Transverse colon (tissue), 4 donors: ENCODE data around the gene HMG20A. TPM values are rescaled to one million over a fixed set of nuclear protein-coding genes. Genes with fewer than 3 reads are reported as not detected.

ENCODE experiments used
- DNase-seq: peaks from one replicate; pipeline ENCODE4 v3.0.0-alpha.2; 2019
- H3K27ac ChIP-seq, 4 donors: fragments of 200-600 bp; sonication (generic); 2 replicates each; pipeline ENCODE4 v1.5.1; 2016 to 2018; ENCODE audit warnings: inconsistent platforms in 4 of 4
- H3K27me3 ChIP-seq: fragments of 200-600 bp; sonication (generic); 2 replicates; pipeline ENCODE4 v1.5.1; 2017; ENCODE audit warnings: inconsistent platforms
- H3K36me3 ChIP-seq, 4 donors: fragments of 200-600 bp; sonication (generic); 2 replicates each; pipeline ENCODE4 v1.5.1; 2017 to 2019; ENCODE audit warnings: inconsistent platforms in 4 of 4
- H3K4me1 ChIP-seq, 4 donors: fragments of 200-600 bp; sonication (generic); 2 replicates each; pipeline ENCODE4 v1.5.1; 2017 to 2020; ENCODE audit warnings: inconsistent platforms in 4 of 4
- H3K4me3 ChIP-seq, 4 donors: fragments of 200-600 bp; sonication (generic); 1 replicate in 1 of 4; 2 replicates in 3 of 4; pipeline versions ENCODE4 v1.5.1 to v1.6.1; 2017 to 2019; ENCODE audit warnings: inconsistent platforms in 4 of 4
- H3K9me3 ChIP-seq, 2 donors: fragments of 200-600 bp; sonication (generic); 2 replicates each; pipeline ENCODE4 v1.5.1; 2017 to 2019; ENCODE audit warnings: inconsistent platforms in 2 of 2
- EP300 ChIP-seq: sonication (generic); formaldehyde crosslinking; IDR thresholded peaks from one replicate; pipeline ENCODE4 v1.6.1; 2017; ENCODE audit warnings: antibody characterized with exemption, low read depth
- POLR2A ChIP-seq: fragments of 450-650 bp; IDR thresholded peaks from one replicate; pipeline ENCODE4 v1.6.1; 2016; ENCODE audit warnings: antibody characterized with exemption, mild to moderate bottlenecking, moderate library complexity
- POLR2AphosphoS5 ChIP-seq, 3 donors: sonication (generic); formaldehyde crosslinking; IDR thresholded peaks; one replicate each; pipeline ENCODE4 v1.6.1; 2016; ENCODE audit warnings: antibody characterized with exemption in 3 of 3
- WGBS, 2 donors: methylation state at CpG; one replicate each; pipeline ENCODE4 v1.1.5; 2018; ENCODE audit warnings: low coverage in 1 of 2; 5-methylcytosine and 5-hydroxymethylcytosine counted together
- in situ Hi-C, 4 donors: fragments of 200-750 bp; cut with MboI; loops; one replicate each; pipeline versions ENCODE4 v1.15.0 to v1.15.1; 2017; ENCODE audit warnings: low sequenced_read_pairs in 3 of 4, low pct_ligation_motif_present in 1 of 4, low pct_unique_long_range_greater_than_20kb in 1 of 4
- intact Hi-C: fragments of 100-400 bp; cut with DNase I; formaldehyde crosslinking; loops from one replicate; pipeline ENCODE4 v1.15.1; 2023; ENCODE audit warnings: low total_unique reads
- total RNA-seq, 4 donors: library from RNA; depleted of rRNA; stranded (reverse); fragments of >200 nt; gene quantifications; one replicate each; pipeline ENCODE4 v1.1.0, GENCODE V29; 2016
- TF ChIP-seq, protein P1 (sequence below), 5 experiments: fragments of 200-600 bp in 3 of 5; fragments of 450-650 bp in 2 of 5; sonication (generic) in 3 of 5; IDR thresholded peaks; 1 replicate in 2 of 5; 2 replicates in 3 of 5; pipeline ENCODE4 v1.5.1; 2016 to 2017; ENCODE audit warnings: antibody characterized with exemption in 5 of 5, inconsistent platforms in 3 of 5, mild to moderate bottlenecking in 2 of 5, moderate library complexity in 1 of 5

HMG20A gene
- total RNA-seq, 4 donors from 2014 or later: 27.5 to 51.1 (median 37.0) TPM

DNA sequence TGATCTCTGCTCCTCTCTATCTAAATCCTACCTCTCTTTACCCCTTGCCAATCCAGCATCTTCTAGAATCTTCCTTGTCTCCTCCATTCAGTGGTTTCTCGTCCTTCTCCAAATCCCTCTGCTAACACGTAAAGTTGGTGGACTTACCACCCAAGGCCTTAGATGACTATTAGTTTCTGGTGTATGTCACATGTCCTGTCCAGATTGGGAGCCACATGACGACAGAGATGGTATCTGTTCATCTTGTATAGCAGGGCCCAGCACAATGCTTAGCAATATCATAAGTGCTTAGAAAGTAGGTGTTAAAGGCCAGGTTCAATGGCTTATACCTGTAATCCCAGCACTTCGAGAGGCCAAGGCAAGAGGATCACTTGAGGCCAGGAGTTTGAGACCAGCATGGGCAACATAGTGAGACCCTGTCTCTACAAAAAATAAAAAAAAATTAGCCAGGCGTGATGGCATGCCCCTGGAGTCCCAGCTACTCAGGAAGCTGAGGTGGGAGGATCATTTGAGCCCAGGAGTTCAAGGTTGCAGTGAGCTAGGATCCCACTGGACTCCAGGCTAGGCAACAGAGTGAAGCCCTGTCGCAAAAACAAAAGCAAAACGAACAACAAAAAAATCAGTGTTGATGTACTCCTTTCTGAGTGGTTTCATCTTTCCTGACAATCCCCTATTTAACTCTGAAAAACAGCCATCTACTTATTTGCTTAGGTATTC, 81.8 kb downstream of the HMG20A start:
- in situ Hi-C loops: no loop called here
- H3K4me3 ChIP-seq: no peak overlapping the region
- H3K4me1 ChIP-seq: peaks cover 10 to 26% (median 19%) of the 10 kb centered on the region in 4 donors
- H3K36me3 ChIP-seq: no peaks in the 10 kb centered on the region
- H3K9me3 ChIP-seq: no peaks in the 10 kb centered on the region
- WGBS, 2 donors: 93 to 95% methylated on average over 5 to 7 of the region's 7 CpGs
- TF ChIP-seq, protein P1, sequence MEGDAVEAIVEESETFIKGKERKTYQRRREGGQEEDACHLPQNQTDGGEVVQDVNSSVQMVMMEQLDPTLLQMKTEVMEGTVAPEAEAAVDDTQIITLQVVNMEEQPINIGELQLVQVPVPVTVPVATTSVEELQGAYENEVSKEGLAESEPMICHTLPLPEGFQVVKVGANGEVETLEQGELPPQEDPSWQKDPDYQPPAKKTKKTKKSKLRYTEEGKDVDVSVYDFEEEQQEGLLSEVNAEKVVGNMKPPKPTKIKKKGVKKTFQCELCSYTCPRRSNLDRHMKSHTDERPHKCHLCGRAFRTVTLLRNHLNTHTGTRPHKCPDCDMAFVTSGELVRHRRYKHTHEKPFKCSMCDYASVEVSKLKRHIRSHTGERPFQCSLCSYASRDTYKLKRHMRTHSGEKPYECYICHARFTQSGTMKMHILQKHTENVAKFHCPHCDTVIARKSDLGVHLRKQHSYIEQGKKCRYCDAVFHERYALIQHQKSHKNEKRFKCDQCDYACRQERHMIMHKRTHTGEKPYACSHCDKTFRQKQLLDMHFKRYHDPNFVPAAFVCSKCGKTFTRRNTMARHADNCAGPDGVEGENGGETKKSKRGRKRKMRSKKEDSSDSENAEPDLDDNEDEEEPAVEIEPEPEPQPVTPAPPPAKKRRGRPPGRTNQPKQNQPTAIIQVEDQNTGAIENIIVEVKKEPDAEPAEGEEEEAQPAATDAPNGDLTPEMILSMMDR (IDR thresholded peaks at IDR 0.05): no peak
- TF ChIP-seq EP300 (no peak), POLR2A (no peak), POLR2AphosphoS5 (IDR thresholded peaks at IDR 0.05) (no peak)
- intact Hi-C loops: loop anchor here (10.0 kb wide), 1 partner anchor 318 kb away; no protein-coding TSS in a partner anchor
- no peaks in the 10 kb centered on the region for H3K27me3 ChIP-seq
- no peak for DNase-seq
- no peak overlapping the region for H3K27ac ChIP-seq

DNA sequence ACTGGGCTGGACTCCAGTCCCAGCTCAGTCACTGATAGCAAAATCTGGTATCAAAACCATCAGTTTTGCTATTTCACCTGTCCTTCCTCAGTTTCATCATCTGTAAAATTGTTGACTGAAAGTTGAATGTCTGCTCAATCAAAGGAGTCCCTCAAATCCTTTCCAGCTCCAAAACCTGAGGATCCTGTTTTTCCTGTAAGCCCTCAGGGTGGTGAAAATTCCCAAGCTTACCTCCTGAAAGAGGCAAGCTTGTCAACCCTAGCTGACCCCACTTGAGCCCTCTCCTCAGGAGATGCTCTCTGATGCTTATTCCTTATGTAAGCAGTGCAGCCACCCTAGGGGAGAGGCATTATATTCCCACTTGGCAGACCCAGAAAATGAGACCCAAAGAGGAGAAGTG, 82.6 kb downstream of the HMG20A start:
- H3K4me1 ChIP-seq: peaks cover 6 to 27% (median 24%) of the 10 kb centered on the region in 4 donors
- in situ Hi-C loops: no loop called here
- TF ChIP-seq EP300 (no peak), POLR2AphosphoS5 (IDR thresholded peaks at IDR 0.05) (no peak), POLR2A (no peak)
- TF ChIP-seq, protein P1 (IDR thresholded peaks at IDR 0.05): no peak
- no peaks in the 10 kb centered on the region for H3K9me3 ChIP-seq
- no peak overlapping the region for H3K27ac ChIP-seq
- no peaks in the 10 kb centered on the region for H3K36me3 ChIP-seq
- H3K27me3 ChIP-seq: no peaks in the 10 kb centered on the region
- intact Hi-C loops: loop anchor here (10.0 kb wide), 1 partner anchor 318 kb away; no protein-coding TSS in a partner anchor
- H3K4me3 ChIP-seq: no peak overlapping the region
- DNase-seq: no peak

DNA sequence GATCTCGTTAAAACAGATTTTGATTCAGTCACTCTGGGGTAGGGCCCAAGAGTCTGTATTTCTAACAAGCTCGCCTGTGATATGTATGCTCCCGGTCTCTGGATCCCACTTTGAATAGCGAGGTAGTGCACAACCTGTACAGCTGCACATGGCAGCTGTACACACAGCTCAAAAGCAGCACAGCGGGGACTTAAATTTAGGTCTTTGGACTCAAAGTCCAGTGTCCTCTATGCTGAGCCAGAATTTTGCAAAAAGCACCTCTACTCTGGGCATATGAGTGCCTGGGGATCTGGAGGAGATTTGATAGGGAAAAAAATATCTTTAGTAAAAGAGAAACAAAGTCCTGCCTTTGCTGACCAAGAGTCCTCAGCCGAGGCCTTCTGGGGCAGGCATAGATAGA, 83.1 kb downstream of the HMG20A start:
- Histone ChIP-seq H3K36me3 (no peaks in the 10 kb centered on the region), H3K9me3 (no peaks in the 10 kb centered on the region), H3K27ac (no peak overlapping the region), H3K4me1 (peaks cover 4 to 30% (median 28%) of the 10 kb centered on the region in 4 donors), H3K4me3 (no peak overlapping the region), H3K27me3 (no peaks in the 10 kb centered on the region)
- in situ Hi-C loops: no loop called here
- TF ChIP-seq, protein P1 (IDR thresholded peaks at IDR 0.05): no peak
- TF ChIP-seq POLR2A (no peak), EP300 (no peak), POLR2AphosphoS5 (IDR thresholded peaks at IDR 0.05) (no peak)
- DNase-seq: no peak
- intact Hi-C loops: loop anchor here (10.0 kb wide), 1 partner anchor 319 kb away; no protein-coding TSS in a partner anchor
- 93% methylated on average over 6 of the region's 6 CpGs; no CpG with 5 or more reads in 1 of the 2 donors for WGBS, 2 donors

DNA sequence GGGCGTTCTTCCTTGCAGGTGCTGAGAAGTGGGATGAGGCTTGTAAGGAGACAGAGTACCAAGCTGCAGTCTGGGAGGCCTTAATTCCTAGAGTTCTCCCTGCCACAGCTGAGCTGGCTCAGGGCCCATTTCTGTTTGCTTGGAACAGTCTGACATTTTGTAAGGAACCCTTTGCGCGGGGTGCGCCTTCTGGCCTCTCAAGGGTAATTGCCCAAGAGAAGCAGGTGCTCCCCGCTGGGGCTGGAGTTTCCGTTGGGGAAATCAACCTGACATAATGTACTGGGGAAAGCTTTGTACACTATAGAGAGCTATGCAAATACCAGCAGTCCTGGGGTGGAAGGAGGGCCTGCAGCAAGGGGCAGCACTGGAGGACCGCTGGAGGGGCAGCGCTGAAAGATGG, 83.6 kb downstream of the HMG20A start:
- Histone ChIP-seq H3K4me1 (peaks cover 4 to 33% (median 29%) of the 10 kb centered on the region in 4 donors), H3K27ac (no peak overlapping the region), H3K4me3 (no peak overlapping the region), H3K9me3 (no peaks in the 10 kb centered on the region), H3K36me3 (no peaks in the 10 kb centered on the region), H3K27me3 (no peaks in the 10 kb centered on the region)
- DNase-seq: peak; percentile 43
- intact Hi-C loops: loop anchor here (10.0 kb wide), 1 partner anchor 320 kb away; no protein-coding TSS in a partner anchor
- in situ Hi-C loops: no loop called here
- 60 to 72% methylated on average over 3 to 8 of the region's 8 CpGs for WGBS, 2 donors
- TF ChIP-seq POLR2AphosphoS5 (IDR thresholded peaks at IDR 0.05): no peak
